HG02571 (cell line): ENCODE data around the gene MBD1.
A peak's percentile ranks its signal among the peaks of the same experiment; 100 is the strongest.
"Not testable (repeated sequence)": the region's sequence is repeated elsewhere in the genome, so short reads cannot be mapped to it uniquely, and the experiment has no call there.

Source experiments
- ATAC-seq: cut with Tn5 transposase; IDR thresholded peaks from one replicate; pipeline ENCODE4 v1.9.1; 2021; ENCODE audit warnings: mild to moderate bottlenecking, moderate library complexity; ENCODE audit not compliant: unreplicated experiment

MBD1 gene, protein sequence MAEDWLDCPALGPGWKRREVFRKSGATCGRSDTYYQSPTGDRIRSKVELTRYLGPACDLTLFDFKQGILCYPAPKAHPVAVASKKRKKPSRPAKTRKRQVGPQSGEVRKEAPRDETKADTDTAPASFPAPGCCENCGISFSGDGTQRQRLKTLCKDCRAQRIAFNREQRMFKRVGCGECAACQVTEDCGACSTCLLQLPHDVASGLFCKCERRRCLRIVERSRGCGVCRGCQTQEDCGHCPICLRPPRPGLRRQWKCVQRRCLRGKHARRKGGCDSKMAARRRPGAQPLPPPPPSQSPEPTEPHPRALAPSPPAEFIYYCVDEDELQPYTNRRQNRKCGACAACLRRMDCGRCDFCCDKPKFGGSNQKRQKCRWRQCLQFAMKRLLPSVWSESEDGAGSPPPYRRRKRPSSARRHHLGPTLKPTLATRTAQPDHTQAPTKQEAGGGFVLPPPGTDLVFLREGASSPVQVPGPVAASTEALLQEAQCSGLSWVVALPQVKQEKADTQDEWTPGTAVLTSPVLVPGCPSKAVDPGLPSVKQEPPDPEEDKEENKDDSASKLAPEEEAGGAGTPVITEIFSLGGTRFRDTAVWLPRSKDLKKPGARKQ

DNA sequence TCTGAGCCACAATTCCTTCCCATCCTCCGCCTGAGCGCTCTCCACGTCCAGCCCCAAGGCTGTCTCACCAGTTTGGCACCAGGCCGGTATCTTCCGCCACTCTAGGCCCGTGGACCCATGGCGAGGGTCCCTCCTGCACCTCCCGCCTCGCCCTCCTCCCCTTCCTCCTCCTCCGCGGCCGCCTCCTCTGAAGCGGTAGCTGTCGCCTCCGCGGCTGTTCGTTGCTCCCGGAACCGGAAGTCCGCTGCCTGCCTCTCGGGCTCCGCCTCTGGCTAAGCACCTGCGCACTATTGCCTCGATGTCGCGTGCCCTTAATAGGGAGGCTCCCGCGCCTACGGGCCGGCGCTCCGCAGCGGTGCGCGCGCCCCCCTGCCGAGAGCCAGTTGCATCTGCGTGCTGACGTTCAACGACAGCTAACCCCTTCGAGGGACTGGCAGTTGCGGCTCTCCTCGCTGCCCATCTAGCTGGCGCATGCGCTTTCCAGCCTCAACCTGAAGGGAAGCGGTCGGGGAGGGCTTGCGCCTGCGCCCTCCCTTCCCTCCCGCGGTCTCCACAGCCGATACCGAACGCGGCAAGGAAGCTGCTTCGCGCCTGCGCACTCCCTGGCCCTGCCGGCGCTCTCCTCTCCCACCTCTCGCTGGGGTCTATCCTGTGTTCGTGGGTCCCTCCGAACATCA, at the start of gene MBD1:
Gene MBD1, minus strand, starts transcription at position 229 of the 677 bp plus-strand sequence. CDS start 1,531 bp downstream, outside the sequence.
- ATAC-seq, result peak; percentile 93

DNA sequence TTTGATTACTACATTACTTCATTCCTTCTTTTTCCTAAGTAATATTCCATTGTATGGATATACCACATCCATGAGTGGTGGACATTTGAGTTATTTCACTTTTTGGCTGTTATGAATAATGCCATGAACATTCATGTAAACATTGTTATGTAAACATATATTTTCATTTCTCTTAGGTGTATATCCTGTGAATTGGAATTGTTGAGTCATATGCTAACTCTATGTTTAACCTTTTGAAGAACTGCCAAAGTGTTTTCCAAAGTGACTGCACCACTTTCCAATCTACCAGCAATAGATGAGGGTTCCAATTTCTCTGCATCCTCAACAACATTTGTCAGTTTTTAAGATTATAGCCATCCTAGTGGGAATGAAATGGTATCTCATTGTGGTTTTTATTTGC, 48.9 kb upstream of the MBD1 start:
- no peak for ATAC-seq

DNA sequence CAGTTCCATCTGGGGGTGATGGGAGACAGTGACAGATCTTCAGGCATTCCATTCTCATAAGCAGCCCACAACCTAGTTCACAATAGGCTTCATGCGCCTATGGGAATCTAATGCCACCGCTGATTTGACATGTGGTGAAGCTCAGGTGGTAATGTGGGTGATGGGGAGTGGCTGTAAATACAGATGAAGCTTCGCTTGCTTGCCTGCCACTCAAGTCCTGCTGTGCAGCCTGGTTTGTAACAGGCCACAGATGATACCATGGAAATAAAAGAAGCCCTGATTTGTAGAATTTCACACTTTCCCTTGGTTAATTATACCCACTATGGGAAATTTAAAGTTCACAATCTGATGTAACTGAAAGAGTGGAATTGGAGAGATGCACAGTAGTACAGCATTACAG, 46.7 kb upstream of the MBD1 start:
- ATAC-seq, result no peak

DNA sequence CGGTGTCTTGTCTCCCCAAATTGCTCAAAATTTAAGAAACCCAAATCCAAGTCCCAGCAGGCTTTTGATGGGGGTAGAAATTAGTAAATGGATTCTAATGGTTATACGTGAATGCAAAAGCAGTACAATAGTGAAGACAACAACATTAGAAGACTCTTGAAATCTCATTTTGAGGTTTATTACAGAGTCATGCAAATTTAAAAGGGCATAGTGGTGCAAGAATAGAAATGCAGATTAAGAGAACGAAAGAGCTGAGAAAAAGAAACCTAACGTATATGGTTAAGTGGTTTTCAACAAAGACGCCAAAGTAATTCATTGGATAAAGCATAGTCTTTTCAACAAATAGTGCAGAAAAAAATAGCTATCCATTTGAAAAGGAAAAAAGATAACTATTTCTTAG, 39.4 kb upstream of the MBD1 start:
- peak; percentile 56 for ATAC-seq

DNA sequence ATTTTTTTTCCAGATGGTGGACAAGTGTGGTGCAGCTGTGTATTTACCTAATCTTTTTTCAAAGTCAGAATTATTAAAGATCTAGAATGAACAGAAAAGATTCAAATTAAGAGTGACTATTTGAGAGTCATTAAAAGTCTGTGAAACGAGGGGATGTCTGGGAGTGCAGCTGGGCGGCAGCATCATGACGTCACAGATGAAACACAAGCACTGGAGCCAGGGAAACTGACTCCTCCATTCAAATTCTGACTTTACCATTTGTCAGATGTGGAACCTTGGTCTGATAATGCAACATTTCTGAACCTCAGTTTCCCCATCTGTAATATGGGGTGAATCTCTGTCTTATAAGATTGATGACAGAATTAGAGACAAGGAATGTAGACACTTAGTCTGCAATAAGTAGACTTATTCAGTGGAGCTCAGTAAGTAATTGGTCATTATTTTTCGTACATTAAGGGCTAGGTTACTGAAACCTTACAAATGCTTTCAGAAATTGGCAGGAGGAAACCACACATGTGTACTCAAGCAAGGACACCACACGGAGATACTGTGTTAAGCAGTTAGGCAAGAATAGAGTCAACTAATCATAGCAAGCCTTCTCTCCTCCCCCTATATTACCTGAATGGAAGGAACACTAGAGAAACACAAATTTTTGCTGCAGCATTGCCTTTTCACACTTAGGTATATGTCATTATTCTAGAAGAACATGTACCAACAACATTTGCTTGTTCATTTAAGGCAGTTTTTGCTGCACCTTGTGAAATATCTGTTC, 34.0 kb upstream of the MBD1 start:
- ATAC-seq, result peak; percentile 67

DNA sequence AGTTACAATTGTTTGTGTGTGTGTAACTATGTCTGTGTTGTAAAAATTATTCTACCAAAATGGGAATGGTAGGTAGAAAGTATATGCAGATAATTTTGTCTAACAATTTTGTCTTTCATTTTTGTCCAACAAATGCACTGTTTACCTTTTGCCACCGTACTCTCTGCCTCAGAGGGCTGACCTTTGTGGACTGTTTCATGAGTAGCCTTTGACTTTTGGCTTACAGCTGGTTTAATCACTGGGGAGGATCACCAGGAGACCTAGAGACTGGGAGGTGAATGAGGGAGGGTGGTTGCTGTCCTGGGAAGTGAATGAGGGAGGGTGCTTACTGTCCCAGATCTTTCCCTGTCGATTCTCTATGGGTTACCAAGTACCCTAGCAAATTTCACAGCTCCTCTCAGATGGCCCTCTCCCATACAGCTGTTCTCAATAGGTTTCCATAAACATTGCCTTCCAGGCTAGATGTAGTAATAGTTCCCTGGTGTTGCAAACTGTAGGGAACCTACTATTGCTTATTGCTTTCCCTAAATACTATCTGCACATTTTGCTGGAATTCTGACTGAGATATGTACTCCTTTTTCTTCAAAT, 32.6 kb upstream of the MBD1 start:
- ATAC-seq, result no peak

DNA sequence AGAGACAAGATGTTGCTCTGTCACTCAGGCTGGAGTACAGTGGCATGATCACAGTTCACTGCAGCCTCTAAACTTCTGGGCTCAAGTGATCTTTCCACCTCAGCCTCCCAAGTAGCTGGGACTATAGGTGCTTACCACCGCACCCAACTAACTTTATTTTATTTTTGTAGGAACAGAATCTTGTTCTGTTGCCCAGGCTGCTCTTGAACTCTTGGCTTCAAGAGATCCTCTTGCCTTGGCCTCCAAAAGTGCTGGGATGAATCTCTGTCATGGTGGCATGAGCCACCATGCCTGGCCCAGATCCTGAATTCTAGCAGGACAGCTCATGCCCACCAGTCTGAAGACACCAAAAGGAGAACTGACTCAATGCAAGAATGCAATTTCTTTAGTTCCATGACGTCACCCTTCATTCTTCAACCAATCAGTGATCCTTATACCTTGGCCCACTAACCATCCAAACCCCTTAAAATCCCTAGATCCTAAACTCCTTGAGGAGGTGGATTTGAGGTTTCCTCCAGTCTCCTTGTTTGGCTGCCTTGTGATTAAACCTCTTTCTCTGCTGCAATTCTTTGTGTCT, 31.8 kb upstream of the MBD1 start:
- ATAC-seq, result peak; percentile 30

DNA sequence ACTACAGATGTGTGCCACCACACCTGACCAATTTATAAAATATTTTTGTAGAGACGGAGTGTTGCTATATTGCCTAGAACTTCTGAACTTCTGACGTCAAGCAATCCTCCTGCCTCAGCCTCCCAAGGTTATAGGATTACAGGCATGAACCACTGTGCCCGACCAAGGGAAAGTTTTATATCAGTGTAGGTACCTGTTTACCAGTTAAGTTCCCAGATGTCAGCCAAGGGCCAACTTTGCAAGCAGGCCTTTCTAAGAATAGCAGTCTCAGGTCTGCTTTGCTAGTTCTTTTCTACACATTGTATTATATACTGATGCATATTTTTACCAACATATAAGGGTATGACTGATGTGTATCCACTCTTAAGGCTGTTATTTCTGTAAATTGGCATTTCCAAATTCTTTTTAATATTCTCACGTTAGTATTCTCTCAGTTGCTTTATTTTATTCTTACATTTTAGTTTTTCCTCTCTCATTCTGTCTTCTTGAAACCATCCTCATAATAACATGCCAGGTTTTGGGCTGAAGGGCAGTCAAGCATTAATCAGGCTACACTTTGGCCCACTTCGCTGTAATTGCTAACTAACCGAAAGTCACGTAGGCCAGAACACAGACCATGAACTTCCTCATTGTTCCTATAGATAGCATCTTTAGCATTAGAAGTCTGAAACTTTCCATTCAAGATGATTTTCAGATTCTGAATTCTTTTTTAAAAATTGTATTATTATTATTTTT, 31.1 kb upstream of the MBD1 start:
- ATAC-seq, result peak; percentile 65

DNA sequence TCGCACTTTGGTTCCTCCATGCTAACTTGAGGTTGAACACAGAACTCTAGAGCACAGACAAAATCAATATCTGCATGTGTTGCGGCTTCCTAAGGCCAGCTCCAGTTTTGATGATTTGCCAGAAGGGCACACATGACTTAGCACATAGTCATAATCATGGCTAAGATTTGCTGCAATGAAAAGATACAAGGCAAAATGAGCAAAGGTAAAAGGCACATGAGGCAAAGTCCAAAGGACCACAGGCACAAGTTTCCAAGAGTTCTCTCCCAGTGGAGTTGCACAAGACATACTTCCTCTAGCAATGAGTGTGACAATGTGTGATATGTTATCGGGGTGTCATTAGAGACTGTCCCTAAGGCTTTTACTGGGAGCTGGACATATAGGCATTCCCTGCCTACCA, 30.3 kb upstream of the MBD1 start:
- no peak for ATAC-seq

DNA sequence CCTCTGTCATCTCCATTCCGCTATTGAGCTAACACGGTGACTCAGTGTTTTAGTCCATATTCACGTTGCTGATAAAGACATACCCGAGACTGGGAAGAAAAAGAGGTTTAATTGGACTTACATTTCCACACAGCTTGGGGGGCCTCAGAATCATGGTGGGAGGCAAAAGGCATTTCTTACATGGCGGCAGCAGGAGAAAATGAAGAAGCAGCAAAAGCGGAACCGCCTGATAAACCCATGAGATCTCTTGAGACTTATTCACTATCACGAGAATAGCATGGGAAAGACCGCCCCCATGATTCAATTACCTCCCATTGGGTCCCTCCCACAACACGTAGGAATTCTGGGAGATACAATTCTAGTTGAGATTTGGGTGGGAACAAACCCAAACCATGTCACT, 28.8 kb upstream of the MBD1 start:
- no peak for ATAC-seq

DNA sequence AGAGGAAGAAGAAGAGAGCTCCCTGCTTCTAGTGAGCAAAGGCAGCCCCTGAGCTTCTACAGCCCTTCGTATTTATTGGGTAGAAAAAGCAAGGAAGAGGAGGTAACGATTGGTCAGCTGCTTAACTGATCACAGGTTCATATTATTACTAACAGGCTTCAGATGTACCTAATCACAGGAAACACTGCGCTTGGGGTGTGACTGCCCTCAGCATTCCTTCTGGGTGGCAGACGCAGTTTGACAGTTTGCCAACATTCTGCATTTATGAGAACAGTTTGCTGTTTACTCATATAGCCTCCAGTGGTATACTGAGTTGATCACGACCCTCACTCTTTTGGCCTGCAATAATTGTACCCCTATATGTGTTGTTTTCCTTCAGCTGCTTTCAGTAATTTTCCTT, 27.5 kb upstream of the MBD1 start:
- not testable (repeated sequence) for ATAC-seq

DNA sequence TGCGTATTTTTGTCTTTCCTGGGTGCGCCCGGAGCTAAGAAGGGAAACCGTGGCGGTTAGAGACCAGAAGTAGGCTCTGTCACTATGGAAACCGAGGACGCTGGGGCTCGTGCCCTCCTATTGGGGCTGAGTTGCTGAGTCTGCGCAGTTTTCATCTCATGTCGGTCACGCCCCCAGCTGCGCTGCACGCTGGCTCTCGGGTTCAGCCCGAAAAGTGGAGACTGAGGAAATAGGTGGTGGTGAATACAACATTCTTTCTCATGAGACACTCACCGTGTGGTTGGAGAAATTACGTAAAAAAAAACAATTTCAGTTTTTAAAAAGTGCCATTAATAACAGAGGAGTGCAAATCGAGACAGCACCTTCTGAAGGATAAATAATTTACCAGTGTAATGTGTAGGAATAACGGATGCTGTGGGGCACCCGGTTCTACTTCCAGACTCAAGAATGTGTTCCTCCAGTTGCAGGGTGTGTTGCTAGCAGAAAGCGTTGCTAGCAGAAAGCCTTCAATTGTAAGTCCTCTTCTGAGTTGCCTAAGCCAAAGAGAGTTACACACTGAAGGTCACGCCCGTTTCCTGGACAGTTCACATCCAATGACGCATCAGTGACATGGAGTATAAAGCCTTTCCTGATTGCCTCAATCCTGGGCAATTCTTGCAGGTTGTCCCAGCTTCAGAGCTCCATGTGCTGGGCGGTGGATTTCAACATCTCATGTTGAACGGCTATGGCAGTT, 26.6 kb upstream of the MBD1 start:
- ATAC-seq, result peak; percentile 94

DNA sequence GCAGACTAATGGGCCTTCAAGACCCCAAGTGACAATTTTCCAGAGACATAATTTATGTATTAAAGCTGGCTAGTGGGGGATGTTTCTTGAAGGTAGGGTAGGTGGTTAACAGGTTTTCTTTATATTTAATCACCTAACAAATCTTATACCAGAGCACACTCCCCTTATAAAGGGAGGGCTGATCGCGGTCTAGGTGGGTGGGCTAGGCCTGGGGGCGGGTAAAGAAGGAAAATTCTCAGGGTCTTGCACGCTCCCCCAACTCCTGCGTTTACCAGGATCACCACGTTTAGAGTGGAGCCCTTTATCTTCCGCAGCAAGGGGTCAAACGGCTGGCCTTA, 26.0 kb upstream of the MBD1 start:
- no peak for ATAC-seq

DNA sequence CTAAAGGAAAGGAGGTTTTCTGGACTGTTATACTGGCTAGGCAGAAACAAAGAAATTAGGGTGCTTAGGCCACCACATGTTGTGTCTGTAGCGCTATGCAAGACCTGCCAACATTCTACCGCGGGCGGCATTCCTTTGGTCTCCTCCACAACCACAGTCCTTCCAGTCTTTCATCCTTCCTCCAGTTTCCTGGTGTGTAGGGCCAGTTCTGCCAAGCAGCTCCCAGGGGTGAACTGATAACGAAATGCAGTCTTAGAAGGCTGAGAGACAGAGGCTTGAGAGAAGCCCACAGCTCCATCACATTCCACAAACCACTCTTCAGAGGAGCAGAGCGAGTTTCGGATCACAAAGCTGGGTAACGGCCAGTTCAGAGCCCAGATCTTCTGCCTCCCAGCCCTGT, 25.6 kb upstream of the MBD1 start:
- ATAC-seq, result no peak

DNA sequence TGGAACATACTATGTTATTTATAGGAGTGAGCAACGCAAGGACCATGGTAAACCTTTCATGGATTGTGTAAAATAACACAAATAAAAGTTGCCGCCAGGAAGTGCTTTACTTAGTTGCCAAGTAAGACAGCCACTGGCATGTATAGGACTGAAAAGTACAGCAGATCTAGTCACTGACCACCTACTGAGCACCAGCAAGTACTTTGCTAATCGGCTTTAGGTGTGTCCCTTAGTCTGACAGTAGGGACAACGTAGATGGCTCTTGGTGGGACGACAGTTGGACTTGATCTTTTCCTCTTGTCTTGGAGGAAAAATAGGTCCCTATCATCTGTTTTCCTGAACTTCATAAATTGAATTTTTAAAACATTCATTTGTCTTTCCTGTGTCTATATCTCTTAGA, 19.8 kb upstream of the MBD1 start:
- no peak for ATAC-seq

DNA sequence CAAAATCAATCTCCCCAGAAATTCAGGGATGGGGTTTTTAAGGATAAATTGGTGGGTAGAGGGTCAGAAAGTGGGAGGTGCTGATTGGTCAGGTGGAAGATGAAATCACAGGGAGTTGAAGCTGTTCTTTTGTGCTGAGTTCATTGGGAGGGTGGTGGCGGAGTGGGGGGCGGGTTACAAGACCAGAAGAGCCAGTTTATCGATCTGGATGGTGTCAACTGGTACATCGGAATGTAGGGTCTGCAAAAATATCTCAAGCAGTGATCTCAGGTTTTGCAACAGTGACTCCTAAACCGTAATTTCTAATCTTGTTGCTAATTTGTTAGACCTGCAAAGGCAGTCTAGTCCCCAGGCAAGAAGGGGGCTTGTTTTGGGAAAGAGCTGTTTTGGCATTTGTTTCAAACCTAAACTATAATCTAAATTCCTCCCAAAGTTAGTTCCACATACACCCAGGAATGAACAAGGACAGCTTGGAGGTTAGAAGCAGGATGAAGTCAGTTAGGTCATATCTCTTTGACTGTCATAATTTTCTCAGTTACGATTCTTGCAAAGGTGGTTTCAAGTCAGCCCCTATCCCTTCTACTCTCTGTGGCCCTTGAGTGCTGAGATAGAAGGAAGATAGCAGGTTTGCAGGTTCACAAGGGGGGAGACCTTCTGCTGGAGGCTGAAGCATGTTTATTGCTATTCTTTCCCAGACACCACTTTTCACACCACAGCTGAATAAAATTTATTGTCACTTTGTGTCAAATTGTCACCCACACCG, 18.5 kb upstream of the MBD1 start:
- ATAC-seq, result no peak

DNA sequence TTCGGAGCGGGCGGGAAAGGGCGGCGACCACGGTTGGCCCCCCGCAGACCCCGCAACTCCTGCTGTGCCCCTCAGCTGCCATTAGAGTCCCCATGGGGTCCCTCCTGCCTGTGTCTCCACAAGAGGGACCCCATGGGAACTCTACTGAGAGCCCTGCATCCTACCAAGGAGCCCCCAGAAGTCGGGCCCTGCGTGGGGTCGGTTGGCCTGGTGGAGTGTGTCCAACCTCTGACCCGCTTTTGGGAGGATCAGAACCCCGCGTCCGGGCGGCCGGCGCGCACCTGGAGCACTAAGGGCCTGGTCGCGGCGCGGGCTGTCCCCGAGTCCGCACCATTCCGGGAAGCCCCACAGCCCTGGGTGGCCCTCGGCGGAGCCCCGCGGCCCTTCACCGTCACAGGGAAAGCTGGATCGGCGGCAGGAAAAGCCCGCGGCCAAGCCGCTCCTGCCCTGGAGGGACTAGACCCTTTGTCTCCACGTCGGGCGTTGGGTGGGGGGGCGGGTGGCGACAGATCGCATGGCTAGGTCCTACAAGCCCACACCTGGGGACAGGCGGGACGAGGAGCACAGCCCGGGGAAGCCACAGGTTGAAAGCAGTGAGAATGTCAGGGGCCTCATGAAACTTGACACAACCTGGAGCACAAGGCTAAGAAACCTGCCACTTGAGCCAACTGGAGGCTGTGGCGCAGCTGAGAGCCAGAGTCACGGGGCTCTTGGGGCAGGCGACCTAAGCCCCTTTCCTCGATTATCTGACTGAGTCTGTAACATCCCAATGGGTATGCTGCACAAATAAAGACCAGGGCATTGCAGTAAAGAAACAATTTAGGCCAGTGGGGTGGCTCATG, 17.3 kb upstream of the MBD1 start:
- ATAC-seq, result no peak
